Measurements from ENCODE around the gene CTSZ.
"Not testable (repeated sequence)": the region's sequence is repeated elsewhere in the genome, so short reads cannot be mapped to it uniquely, and the experiment has no call there.

The CTSZ gene

DNA sequence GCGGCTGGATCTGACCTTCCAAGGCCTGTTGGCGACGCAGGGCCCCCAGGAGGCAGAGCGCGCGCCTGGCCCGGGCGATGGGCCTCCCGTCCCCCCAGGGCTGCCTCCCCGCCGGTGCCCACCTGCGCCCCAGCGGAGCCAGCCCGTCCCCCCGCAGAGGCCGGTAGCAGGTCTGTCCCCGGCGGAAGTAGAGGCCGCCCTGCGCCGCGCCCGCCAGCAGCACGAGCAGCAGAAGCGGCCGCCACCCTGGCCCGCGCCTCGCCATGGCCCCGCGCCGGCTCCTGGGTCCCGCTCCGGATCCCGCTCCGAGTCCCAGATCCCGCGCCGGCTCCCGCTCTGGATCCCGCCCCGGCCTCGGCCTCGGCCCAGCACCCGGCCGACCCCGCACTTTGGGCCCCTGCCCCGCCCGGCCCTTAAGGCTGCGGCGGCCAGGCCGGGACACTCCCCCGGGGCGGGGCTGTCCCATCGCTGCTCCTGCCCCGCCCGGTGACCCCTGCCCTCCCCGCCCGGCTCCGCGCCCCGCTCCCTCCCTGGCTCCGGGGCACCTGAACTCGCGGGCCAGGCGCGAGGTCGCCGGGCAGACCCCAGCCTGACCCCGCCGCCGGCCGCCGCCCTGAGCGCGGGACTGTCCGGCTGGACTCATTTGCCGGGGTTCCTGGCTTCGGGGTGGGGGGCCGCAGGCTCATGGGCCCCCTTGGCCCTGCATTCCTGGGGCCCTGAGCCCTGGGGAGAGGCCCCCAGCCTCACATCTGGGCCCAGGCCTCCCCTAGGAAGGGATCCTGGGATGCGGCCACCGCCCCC is at the start of gene CTSZ:
Gene CTSZ, minus strand, starts transcription at position 391 of the 801 bp plus-strand sequence. Its CDS starts 126 bp downstream, at position 265.
- DNase-seq, result peak; percentile 76

DNA sequence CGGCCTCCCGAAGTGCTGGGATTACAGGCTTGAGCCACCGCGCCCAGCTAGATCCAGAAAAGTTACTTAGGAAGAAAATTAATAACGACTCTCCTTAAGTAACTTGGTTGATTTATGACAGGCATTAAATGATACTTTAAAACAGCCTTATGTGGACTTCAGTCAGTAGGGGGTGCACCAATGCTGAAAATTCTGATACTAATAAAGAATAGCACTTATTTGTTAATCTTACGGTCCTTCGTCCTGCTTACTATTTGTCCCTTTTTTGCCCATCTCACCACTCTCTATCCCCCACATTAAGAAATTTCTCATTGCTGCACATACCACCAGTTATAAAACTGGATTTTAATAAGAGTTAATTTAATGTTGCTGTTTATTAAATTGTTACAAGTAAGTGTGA is 48.2 kb upstream of the CTSZ start:
- DNase-seq, result peak; percentile 63

DNA sequence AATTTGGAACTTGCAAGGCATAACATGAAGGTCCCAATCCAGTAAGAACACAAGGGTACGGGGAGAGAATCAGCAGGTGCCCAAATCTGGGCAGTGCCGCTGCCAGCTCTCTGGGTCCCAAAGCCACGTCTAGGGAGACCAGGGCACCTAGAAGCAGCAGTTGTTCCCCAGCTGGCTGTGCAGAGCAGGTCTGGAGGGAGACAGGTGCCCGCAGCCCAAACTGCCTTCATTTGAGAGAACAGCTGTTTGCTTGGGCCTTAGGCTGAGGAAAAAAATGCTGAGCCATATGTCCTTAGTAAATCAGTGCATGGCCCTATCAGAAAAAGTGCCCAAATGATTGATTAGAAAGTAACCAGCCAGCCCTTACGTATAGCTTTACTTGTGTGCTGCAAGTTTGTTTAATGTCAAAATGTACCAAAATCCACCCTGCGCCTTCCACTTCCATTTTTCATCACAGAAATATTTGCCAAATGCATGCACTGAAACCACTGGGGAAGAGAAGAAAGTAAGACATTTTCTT is 44.7 kb upstream of the CTSZ start:
- DNase-seq, result no peak

DNA sequence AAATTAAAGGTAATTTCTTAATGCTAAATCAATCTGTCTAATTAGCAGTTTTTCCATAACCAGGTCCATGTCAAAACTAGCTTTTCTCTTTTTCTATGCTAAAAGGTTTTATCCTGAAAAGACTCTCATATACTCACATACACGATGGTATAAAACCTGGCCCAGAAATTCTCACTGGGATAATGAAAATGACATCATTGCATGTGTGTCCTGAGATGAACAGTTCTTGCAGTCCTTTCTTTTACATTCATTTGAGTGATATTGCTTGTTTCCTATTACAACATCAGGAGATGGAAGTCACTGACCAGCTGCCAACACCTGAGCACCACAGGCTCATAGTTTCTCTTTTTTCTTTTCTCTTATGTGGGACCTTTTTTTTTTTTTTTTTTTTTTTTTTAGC is 43.4 kb upstream of the CTSZ start:
- no peak for DNase-seq

DNA sequence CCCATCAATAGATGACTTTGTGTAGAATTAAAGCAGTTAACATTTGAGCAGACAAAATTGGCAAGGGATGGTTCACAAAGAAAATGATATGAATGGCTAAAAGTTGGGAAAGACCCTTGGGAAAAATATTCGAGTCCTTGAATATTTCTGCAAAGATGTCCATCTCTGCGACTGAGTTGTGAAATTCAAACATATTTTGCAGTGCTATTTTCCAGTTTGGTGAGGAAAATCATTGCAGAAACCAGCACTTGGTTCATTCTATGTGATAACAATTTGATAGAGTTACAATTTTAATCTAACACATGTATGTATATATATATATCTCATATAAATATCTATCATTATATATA is 41.6 kb upstream of the CTSZ start:
- no peak for DNase-seq

DNA sequence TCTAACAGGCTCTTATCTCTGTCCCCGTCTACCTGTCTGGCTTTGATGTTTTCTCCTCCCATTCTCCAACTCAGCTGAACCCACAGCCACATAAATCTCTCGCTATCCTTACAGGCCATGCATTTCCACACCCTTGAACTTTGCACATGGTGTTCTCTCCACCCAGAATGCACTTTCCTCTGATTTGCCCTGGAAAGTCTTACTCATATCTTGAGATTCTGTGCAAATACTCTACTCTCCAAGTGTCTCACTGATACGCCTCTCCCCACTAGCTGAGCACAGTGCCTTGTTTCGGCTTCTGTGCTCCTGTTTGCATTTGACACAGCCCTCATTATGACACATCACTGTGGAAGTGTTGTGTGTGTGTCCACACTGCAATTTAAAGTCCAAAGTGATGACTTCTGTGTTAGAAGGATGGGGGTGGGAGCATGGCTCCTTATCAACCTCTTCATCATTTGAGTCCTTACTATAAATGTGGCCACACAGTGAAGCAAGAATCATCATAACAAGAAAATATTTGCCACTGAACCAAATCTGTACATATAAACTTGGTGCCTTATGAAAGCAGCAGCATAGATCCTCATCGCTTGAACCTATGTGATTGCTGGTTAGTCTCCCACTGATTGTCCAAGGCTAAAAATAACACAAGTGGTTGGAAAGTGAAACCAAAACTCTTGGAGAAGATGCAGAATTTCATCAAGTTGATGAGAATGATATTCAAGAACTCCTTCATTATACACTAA is 41.1 kb upstream of the CTSZ start:
- DNase-seq, result no peak

DNA sequence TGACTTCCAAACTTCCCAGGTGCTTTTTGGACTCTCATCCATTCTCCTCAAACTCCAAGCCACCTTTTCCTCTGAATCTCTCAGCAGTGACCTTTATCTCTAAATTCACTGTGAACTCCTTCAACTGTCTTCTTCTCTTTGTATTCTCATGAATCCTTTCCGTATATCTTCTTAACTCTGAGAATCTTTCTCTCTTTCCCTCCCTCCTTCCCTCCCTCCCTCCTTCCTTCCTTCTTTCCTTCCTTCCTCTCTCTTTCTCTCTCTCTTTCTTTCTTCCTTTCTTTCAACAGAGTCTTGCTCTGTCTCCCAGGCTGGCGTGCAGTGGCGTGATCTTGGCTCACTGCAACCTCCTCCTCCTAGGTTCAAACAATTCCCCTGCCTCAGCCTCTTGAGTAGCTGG is 39.8 kb upstream of the CTSZ start:
- DNase-seq, result no peak

DNA sequence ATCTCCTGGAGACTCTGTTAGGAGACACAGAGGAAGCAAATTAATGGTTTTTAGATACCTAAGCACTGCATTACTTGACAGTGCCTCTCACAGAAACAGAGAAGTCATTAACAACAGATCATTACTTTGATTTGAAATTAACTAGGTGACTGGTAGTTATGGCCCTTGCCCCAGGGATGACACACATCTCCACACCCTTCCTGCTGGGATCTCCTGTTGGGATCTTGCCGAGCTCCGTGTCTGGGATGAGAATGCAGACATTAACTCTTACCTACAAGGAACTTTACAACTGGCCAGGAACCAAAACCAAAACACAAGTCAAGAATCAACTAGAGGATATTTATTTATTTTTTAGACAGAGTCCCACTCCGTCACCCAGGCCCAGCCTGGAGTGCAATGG is 37.7 kb upstream of the CTSZ start:
- DNase-seq, result no peak

DNA sequence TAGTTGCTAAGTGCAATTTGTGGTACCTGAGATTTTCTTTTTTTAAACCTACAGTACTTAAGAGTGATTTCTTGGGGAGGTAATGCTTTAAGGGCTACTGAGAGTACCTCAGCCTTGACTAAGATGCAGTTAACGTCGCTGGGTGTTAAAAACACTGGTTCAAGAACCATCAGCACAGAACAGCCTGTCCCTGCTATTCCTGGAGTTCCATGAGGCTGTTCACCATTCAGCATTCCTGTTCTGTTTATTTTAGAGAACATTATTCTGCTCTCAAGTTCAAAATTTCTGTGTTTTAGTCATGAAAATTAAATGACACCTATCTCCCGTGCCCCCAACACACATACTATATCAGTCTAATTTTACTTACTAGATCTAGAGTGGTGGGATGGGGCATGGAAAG is 37.2 kb upstream of the CTSZ start:
- no peak for DNase-seq

DNA sequence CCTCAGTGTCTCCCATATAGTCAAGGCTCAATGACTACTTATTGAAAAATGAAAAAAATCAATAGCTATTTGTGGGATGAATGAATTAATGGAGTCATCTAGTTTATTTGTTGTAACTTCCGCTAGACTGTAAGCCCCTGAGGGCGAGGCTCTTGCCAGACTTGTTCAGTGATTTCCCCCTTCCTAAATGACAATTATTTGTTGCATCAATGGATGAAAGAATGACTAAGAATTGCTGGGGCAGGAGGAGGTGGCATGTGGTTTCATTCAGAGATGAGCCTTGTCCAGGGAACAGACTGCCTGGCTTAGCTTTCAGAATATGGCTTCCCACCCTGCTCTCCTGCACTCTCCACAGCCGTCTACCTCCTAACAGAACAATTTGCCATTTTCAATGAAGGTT is 36.6 kb upstream of the CTSZ start:
- no peak for DNase-seq

DNA sequence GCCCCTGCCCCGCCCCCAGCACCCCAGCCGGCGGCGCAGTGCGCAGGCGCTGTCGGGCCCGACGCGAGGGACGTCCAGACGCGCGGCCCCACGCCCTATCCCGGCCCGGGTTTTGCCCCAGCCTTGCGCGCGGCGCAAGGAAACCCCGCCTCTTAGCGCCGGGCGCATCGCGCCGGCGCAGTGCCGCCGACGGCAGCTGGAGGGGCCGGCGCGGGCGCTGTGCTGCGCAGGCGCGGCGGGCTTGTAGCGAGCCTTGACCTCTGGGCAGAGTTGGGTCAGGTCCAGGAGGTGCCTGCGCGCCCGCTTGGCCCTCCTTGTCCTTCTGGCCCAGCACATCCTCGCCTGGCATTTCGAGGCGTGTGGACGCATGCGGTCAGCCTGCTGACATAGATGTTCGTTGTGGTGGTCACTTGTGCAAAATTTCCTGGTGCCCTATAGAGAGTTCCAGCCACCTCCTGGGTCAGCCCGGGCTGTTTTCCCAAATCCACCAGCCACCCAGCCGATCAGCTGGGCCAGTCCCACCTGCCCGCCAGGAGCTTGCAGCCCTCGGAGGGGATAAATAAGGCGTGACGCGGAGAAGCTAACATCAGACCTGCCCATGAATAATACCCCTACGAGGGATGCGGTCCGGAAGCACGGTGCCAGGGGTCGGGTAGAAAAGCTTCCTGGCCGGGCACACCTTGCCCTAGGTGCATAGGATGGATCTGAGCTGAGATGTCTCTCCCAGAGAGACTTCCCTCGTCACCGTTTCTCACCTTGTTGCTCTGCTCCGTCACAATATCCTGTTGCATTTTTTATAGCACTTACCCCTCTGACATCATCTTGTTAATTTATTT is 36.0 kb upstream of the CTSZ start:
- DNase-seq, result peak; percentile 97

DNA sequence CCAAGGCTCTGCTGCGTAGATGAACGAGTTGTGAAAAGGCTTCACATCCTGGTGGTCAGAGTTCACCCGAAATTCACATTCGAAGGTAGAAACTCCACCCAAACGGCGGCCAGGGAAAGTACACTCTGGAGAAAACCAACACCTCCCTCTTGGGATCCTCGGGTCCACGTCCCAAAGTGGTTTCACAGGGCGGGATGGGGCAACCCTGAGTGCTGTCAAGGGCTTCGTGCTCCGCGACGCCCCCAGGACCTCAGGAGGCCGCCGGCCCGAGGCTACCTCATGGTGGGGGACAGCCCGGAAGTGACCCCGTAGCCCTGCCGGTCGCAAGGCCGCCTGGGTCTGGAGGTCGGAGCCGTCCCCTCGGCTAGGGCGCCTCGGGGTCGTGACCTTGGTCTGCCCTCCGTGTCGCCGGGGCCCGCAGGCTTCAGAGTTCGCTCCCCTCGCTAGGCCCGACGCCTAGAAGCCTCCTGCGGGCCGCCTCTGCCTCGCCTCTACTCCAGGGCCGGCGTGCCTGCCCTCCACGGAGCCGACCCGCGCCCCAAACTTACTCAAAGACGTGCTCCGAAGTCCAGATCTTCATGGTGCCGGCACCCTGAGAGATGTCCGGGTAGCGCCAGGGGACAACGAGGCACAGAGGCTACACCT is 35.2 kb upstream of the CTSZ start, which contains the start of gene PRELID3B:
Gene PRELID3B, minus strand, starts transcription at position 636 of the 645 bp plus-strand sequence. Its CDS starts 56 bp downstream, at position 580.
- DNase-seq, result no peak

DNA sequence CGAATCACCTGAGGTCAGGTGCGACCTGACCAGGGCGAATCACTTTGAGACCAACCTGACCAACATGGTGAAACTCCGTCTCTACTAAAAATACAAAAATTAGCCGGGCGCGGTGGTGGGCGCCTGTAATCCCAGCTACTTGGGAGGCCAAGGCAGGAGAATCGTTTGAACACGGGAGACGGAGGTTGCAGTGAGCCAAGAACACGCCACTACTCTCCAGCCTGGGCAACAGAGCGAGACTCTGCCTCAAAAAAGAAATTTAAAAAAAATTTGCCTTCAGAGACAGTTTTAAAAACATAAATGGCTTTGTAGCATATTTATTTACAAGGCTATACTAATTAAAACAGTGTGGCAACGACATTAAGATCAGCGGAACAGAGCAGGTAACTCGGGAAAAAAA is 34.4 kb upstream of the CTSZ start:
- DNase-seq, result not testable (repeated sequence)

DNA sequence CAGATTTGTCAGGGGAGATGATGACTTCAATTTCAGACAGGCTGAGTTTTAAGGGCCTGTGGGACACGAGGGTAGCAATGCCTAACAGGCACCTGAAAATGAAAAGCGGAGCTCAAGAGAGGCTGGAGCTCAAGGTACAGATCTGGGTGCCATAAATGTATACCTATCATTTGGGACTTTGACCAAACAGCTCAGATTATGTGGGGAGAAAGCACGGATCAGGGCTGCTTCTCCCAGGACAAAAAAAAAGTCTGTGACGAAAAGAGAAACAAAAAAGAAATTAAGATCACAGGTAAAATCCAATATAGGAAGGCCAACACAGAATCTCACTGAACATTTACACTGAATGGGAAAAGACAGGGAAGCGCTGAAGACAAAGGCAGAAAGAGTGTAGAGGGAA is 33.6 kb upstream of the CTSZ start:
- no peak for DNase-seq

DNA sequence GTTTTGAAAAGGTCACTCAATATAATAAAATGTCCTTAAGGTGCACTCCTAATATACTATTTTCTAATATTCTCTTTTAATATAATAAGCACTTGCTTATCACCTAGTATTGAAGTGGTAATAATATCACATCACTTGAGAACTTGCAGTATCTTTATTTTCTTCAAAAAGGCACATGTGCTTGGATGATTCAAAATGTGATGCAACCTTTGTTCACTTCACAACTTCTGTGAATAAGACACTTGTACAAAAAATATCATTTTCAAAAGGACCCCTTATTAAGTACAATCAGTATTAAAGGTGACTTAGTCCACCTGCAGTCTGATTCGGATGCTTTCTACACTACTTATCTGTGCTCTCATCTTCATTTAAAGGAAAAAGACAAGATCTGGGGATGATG is 32.2 kb upstream of the CTSZ start:
- no peak for DNase-seq

DNA sequence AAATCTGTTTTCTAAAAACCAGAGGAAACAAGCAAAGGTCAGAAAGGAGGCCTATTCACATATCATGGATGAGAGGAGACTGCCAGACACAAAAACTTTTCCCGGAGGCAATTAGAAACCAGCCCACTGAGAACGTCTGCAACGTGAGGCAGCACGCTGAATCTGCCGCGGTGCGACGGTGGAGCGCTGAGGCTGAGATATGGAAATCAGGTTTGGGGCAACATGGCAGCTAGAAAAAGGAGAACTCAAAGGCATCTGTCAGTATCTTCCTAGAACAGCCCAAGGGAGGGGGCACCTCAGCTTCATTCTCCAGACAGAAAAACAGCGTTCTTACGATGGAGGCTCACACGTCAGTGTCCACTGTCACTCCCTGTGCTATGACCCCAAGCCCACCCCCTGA is 30.3 kb upstream of the CTSZ start:
- no peak for DNase-seq

DNA sequence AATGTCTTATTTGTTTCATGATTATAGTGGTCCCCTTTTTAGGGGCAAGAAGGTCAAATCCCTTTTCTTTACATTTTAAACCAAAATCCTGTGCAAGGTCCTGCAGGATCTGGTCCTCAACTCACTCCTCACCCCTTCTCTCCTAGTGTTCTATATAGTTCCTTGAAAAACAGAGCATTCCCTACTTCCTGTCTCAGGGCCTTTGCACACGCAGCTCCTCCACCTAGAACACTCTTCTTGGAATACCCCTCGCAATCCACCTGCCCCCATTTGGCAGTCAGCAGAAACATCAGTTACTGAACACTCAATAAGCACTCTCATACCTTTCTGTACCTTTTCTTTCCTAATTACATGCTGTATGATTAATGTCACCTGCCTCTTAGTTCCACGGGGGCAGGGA is 28.3 kb upstream of the CTSZ start:
- DNase-seq, result no peak

DNA sequence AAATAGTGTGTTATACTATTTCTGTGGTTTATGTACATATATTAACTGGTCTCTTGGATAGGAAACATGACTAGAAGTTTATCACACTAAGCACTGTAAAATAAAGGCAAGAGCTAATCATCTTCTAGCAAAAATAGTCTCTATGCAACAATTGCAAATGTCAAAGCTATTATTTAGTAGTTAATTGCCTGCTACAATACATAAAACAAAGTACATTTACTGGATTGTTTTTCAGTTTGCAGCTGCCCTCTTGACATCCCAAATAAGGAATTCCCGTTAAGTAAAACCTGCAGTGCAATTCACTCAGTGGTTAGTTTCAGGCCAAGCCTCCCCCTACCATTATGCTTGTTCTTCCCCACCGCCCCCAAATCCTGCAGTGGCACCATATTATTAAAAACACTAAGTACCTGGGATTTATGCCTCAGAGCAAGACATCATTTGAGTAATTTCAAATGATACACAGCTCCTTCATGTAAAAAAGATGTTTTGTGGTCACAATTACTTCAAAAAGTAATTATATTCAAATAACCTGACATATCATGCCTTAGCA is 26.6 kb upstream of the CTSZ start:
- no peak for DNase-seq

DNA sequence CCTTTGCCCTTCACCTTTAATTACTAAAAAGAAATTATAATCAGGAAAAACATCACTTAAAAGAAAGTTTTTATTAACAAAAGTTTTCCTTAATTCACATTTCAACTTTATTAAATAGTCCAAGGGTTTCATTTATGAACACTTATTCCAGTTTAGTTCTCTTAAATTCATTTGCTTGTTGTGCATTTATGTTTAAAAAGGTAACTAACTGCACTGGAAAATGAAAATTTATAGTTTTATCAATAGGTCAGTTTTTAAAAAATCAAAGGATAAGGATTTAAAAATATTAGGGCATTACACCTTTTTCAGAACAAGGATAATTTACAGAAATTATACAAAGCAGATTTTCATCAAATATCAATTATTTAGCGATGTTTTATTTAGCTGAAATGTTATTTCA is 26.0 kb upstream of the CTSZ start:
- no peak for DNase-seq

DNA sequence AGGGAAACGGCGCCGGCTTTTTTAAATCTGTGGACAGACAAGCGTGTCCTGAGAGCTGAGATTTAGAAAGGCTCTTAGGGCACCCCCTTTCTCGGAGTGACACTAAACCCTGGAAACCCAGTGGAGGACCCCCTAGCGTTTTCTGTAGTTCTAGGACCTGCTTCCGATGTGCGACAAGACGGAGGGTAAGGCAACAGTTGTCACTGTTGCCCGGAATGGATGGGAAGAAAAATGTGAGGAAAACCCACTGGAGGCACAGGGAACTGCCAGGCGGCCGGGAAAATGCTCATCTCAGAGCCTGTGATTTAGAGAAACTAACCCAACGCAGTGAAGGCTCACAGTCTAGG is 25.6 kb upstream of the CTSZ start:
- no peak for DNase-seq

DNA sequence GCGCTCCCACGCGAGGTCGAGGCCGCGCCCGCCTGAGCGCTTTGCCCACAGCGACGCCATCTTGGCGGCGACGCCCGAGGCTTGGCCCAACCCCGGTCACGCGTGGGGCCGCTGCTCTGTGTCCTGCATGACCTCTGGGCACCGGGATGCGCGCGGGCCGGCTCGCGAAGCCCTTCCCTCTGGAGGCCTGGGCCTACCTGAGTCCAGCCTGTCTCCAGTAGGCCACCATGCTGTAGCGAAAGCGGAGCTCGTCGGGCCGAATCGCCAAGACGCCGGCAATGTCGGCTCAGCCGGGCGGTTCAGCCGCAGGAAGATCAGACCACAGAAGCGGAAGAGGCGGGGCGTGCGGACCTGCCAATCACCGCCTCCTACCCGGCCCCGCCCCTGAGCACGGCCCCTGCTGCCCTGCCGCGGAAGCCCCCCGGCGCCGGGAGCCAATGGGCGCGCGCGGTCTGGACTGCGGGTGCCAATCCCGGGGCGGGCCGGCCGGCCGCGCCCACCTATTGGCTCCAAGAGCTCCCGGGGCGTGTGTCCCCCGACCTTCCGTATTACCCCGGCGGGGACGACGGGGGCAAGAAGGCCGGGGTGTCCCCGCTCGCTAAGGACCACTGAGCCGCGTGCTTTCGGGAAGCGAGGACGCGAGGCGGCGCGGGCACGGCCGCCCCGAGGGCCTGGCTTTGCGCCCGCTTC is 25.1 kb upstream of the CTSZ start, which contains the start of gene ATP5F1E:
Gene ATP5F1E, minus strand, starts transcription at position 313 of the 690 bp plus-strand sequence. Its CDS starts 84 bp downstream, at position 229.
- DNase-seq, result peak; percentile 98

DNA sequence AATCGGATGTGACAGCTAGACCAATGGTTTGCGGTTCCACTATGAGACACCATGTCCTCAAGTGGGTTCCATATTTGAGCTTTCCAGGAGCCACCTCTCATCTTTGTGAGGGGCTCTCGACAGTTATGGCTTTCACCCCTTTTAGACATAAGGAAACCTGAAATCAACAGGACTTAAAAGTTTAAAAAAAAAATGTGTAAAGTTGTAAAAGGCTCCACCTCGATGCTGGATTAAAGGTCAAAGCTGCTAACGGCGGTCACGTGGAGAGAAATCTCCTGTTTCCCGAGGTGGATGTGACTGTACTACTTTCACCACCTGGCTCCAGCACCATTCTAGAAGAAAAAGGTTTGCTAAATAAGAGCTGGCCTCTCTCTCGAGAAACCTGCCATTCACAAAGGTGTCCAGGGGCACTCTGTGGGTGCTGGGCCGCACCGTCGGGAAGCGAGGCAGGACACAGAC is 24.5 kb upstream of the CTSZ start:
- DNase-seq, result no peak

All from hematopoietic multipotent progenitor cell treated with erythropoietin and hydrocortisone succinate and interleukin-3 and kit ligand, for 4 days (in vitro differentiated cells).